Tibial nerve (tissue), 4 donors: Measurements from ENCODE around the gene ABRACL. TPM values are rescaled to one million over a fixed set of nuclear protein-coding genes. Genes with fewer than 3 reads are reported as not detected.
"Not testable (repeated sequence)": the region's sequence is repeated elsewhere in the genome, so short reads cannot be mapped to it uniquely, and the experiment has no call there.

Experiments used
- DNase-seq, 2 donors: peaks; one replicate each; pipeline ENCODE4 v3.0.0-alpha.2; 2019; ENCODE audit warnings: low spot score in 2 of 2
- H3K27ac ChIP-seq, 4 donors: fragments of 200-600 bp; sonication (generic) in 3 of 4; one replicate each; pipeline ENCODE4 v1.5.1; 2017 to 2019; ENCODE audit warnings: mild to moderate bottlenecking in 1 of 4
- H3K27me3 ChIP-seq, 2 donors: fragments of 200-600 bp; sonication (generic) in 1 of 2; one replicate each; pipeline versions ENCODE4 v1.5.1 to v1.6.0; 2017 to 2019
- H3K36me3 ChIP-seq, 3 donors: fragments of 200-600 bp; sonication (generic); one replicate each; pipeline ENCODE4 v1.5.1; 2018 to 2019
- H3K4me1 ChIP-seq, 4 donors: fragments of 200-600 bp; sonication (generic) in 3 of 4; one replicate each; pipeline ENCODE4 v1.5.1; 2017 to 2019
- H3K4me3 ChIP-seq, 4 donors: fragments of 200-600 bp; sonication (generic) in 3 of 4; one replicate each; pipeline ENCODE4 v1.5.1; 2017 to 2019; ENCODE audit warnings: mild to moderate bottlenecking in 1 of 4, moderate library complexity in 1 of 4
- H3K9me3 ChIP-seq, 4 donors: fragments of 200-600 bp; sonication (generic) in 3 of 4; one replicate each; pipeline ENCODE4 v1.5.1; 2017 to 2019
- CTCF ChIP-seq, 5 experiments: fragments of 200-600 bp in 3 of 5; fragments of 450-650 bp in 2 of 5; sonication (generic) in 3 of 5; IDR thresholded peaks; one replicate each; pipeline ENCODE4 v1.5.1; 2016 to 2019; ENCODE audit warnings: antibody characterized with exemption in 5 of 5, mild to moderate bottlenecking in 3 of 5, moderate library complexity in 2 of 5
- EP300 ChIP-seq, 2 donors: sonication (generic); formaldehyde crosslinking; IDR thresholded peaks; one replicate each; pipeline ENCODE4 v1.6.1; 2017; ENCODE audit warnings: antibody characterized with exemption in 2 of 2, mild to moderate bottlenecking in 1 of 2
- POLR2A ChIP-seq, 2 donors: fragments of 450-650 bp; IDR thresholded peaks; one replicate each; pipeline ENCODE4 v1.6.1; 2017; ENCODE audit warnings: antibody characterized with exemption in 2 of 2, mild to moderate bottlenecking in 2 of 2, moderate library complexity in 2 of 2
- WGBS, 2 donors: methylation state at CpG; one replicate each; pipeline ENCODE4 v1.1.5; 2018; 5-methylcytosine and 5-hydroxymethylcytosine counted together
- total RNA-seq, 4 donors: library from RNA; depleted of rRNA; stranded (reverse); fragments of >200 nt; gene quantifications; one replicate each; pipeline ENCODE4 v1.1.0, GENCODE V29; 2016

ABRACL gene
- total RNA-seq, 4 donors from 2014 or later: 2.2 to 4.6 (median 3.2) TPM

GRCh38 chr6:138991206-138991605, 37.3 kb upstream of the ABRACL start:
- Histone ChIP-seq H3K4me3 (no peak overlapping the region), H3K4me1 (peaks cover 0 to 15% (median 3%) of the 10 kb centered on the region in 4 donors), H3K27ac (no peak overlapping the region), H3K9me3 (no peaks in the 10 kb centered on the region), H3K36me3 (no peaks in the 10 kb centered on the region), H3K27me3 (no peaks in the 10 kb centered on the region)
- 77 to 83% methylated on average over 5 of the region's 5 CpGs for WGBS, 2 donors
- no peak for DNase-seq
- no peak for TF ChIP-seq CTCF (IDR thresholded peaks at IDR 0.05)
- TF ChIP-seq EP300 (IDR thresholded peaks at IDR 0.05): no peak
- TF ChIP-seq POLR2A (IDR thresholded peaks at IDR 0.05): no peak

- 89 to 93% methylated on average over 5 of the region's 5 CpGs for WGBS, 2 donors
- not testable (repeated sequence) for H3K27ac ChIP-seq, DNase-seq, H3K9me3 ChIP-seq, H3K4me3 ChIP-seq, H3K27me3 ChIP-seq, H3K36me3 ChIP-seq
- peaks cover 0 to 15% (median 0%) of the 10 kb centered on the region in 4 donors for H3K4me1 ChIP-seq
Observed at GRCh38 chr6:138992965-138993364, 35.6 kb upstream of the ABRACL start.

GRCh38 chr6:138993410-138993809, 35.1 kb upstream of the ABRACL start:
- not testable (repeated sequence) for H3K9me3 ChIP-seq
- 84 to 95% methylated on average over 1 of the region's 1 CpG for WGBS, 2 donors

GRCh38 chr6:138996524-138996923, 32.0 kb upstream of the ABRACL start:
- 50 to 59% methylated on average over 3 of the region's 3 CpGs for WGBS, 2 donors
- H3K36me3 ChIP-seq: no peaks in the 10 kb centered on the region
- peaks cover 0 to 8% (median 0%) of the 10 kb centered on the region in 4 donors for H3K4me1 ChIP-seq
- TF ChIP-seq EP300 (IDR thresholded peaks at IDR 0.05) (no peak), POLR2A (IDR thresholded peaks at IDR 0.05) (no peak), CTCF (IDR thresholded peaks at IDR 0.05) (no peak)
- no peak overlapping the region for H3K4me3 ChIP-seq
- no peak overlapping the region for H3K27ac ChIP-seq
- DNase-seq: no peak
- H3K27me3 ChIP-seq: no peaks in the 10 kb centered on the region
- H3K9me3 ChIP-seq: no peaks in the 10 kb centered on the region

More at GRCh38 chr6:138993410-138993809, 35.1 kb upstream of the ABRACL start:
- H3K4me1 ChIP-seq: peaks cover 0 to 15% (median 0%) of the 10 kb centered on the region in 4 donors
- not testable (repeated sequence) for H3K36me3 ChIP-seq, H3K27me3 ChIP-seq, DNase-seq, H3K4me3 ChIP-seq, H3K27ac ChIP-seq

GRCh38 chr6:138997136-138997535, 31.4 kb upstream of the ABRACL start:
- no peaks in the 10 kb centered on the region for H3K27me3 ChIP-seq
- H3K4me1 ChIP-seq: peaks cover 0 to 8% (median 0%) of the 10 kb centered on the region in 4 donors
- H3K4me3 ChIP-seq: no peak overlapping the region
- no peaks in the 10 kb centered on the region for H3K9me3 ChIP-seq
- 82 to 83% methylated on average over 5 of the region's 5 CpGs for WGBS, 2 donors
- no peaks in the 10 kb centered on the region for H3K36me3 ChIP-seq
- DNase-seq: no peak
- no peak for TF ChIP-seq POLR2A (IDR thresholded peaks at IDR 0.05)
- no peak overlapping the region for H3K27ac ChIP-seq

- Histone ChIP-seq H3K9me3 (no peaks in the 10 kb centered on the region), H3K36me3 (no peaks in the 10 kb centered on the region), H3K4me1 (peaks cover 0 to 8% (median 0%) of the 10 kb centered on the region in 4 donors), H3K27me3 (no peaks in the 10 kb centered on the region), H3K27ac (no peak overlapping the region), H3K4me3 (no peak overlapping the region)
- 77 to 79% methylated on average over 4 of the region's 4 CpGs for WGBS, 2 donors
- TF ChIP-seq POLR2A (IDR thresholded peaks at IDR 0.05) (no peak), EP300 (IDR thresholded peaks at IDR 0.05) (no peak), CTCF (IDR thresholded peaks at IDR 0.05) (no peak)
- no peak for DNase-seq
Observed at GRCh38 chr6:138999949-139000725, 28.4 kb upstream of the ABRACL start.
